CD4-positive, alpha-beta memory T cell (primary cell): ENCODE measurements around the gene UNC5CL. TPM values are rescaled to one million over a fixed set of nuclear protein-coding genes. Genes with fewer than 3 reads are reported as not detected.
"Not testable (repeated sequence)": the region's sequence is repeated elsewhere in the genome, so short reads cannot be mapped to it uniquely, and the experiment has no call there.

ENCODE experiments used
- CTCF ChIA-PET: fragments of 350-600 bp; sonication (Branson Sonifier 250); formaldehyde crosslinking; loops from one replicate; lab custom pipeline; 2021; ENCODE audit warnings: inconsistent platforms; ENCODE audit not compliant: partially characterized antibody; lab: Charles Lee
- POLR2A ChIA-PET: fragments of 350-600 bp; sonication (Branson Sonifier 250); formaldehyde crosslinking; loops from one replicate; lab custom pipeline; 2021; ENCODE audit not compliant: partially characterized antibody; lab: Charles Lee
- DNase-seq, 5 donors: peaks; one replicate each; pipeline versions ENCODE4 v3.0.0 to v3.0.0-alpha.2; 2020 to 2022; ENCODE audit warnings: mixed read lengths in 1 of 5
- H3K27ac ChIP-seq: one replicate; pipeline ENCODE4 v1.7.0; 2013; ENCODE audit warnings: low read depth, low read length
- H3K27me3 ChIP-seq: 2 replicates; pipeline ENCODE4 v1.7.0; 2013; ENCODE audit warnings: mild to moderate bottlenecking, low read length, moderate library complexity; ENCODE audit not compliant: insufficient read depth
- H3K36me3 ChIP-seq: 2 replicates; pipeline ENCODE4 v1.7.0; 2013; ENCODE audit warnings: mild to moderate bottlenecking, low read length, moderate library complexity; ENCODE audit not compliant: insufficient read depth
- H3K4me1 ChIP-seq: 2 replicates; pipeline ENCODE4 v1.7.0; 2013; ENCODE audit warnings: mild to moderate bottlenecking, low read length, moderate library complexity; ENCODE audit not compliant: insufficient read depth
- H3K4me3 ChIP-seq, 2 donors: one replicate each; pipeline ENCODE4 v1.7.0; 2013; ENCODE audit warnings: low read length in 2 of 2, mild to moderate bottlenecking in 1 of 2
- H3K9me3 ChIP-seq, 2 donors: one replicate each; pipeline ENCODE4 v1.7.0; 2013; ENCODE audit warnings: low read length in 2 of 2, control low read depth in 1 of 2; ENCODE audit not compliant: control insufficient read depth in 1 of 2
- H3K27ac Mint-ChIP-seq, 7 donors: one replicate each; pipeline ENCODE4 v1.8.0; 2020 to 2021; ENCODE audit warnings: mixed read lengths in 7 of 7, mild to moderate bottlenecking in 6 of 7, inconsistent platforms in 3 of 7, moderate library complexity in 3 of 7
- H3K27me3 Mint-ChIP-seq, 2 donors: one replicate each; pipeline ENCODE4 v1.8.0; 2020 to 2021; ENCODE audit warnings: mixed read lengths in 2 of 2
- H3K36me3 Mint-ChIP-seq, 2 donors: one replicate each; pipeline ENCODE4 v1.8.0; 2020 to 2021; ENCODE audit warnings: mixed read lengths in 2 of 2, inconsistent platforms in 1 of 2, mild to moderate bottlenecking in 1 of 2
- H3K4me1 Mint-ChIP-seq, 4 donors: one replicate each; pipeline ENCODE4 v1.8.0; 2020 to 2021; ENCODE audit warnings: mixed read lengths in 4 of 4, mild to moderate bottlenecking in 1 of 4
- H3K4me3 Mint-ChIP-seq, 8 donors: one replicate each; pipeline ENCODE4 v1.8.0; 2020 to 2021; ENCODE audit warnings: mixed read lengths in 8 of 8, mild to moderate bottlenecking in 7 of 8, moderate library complexity in 6 of 8, inconsistent platforms in 3 of 8
- H3K9me3 Mint-ChIP-seq, 8 donors: one replicate each; pipeline ENCODE4 v1.8.0; 2020 to 2021; ENCODE audit warnings: mixed read lengths in 8 of 8, mild to moderate bottlenecking in 5 of 8, inconsistent platforms in 3 of 8, moderate library complexity in 1 of 8
- intact Hi-C: fragments of 100-400 bp; cut with micrococcal nuclease; formaldehyde crosslinking; loops from one replicate; pipeline ENCODE4 v1.15.1; 2023
- polyA plus RNA-seq, 2 donors: library from polyadenylated mRNA; unstranded; fragments of 300-500 nt; fragmentation: Illumina TruSeq; gene quantifications; one replicate each; pipeline ENCODE4 v1.2.3, GENCODE V29; 2021
- total RNA-seq, 2 experiments: library from RNA; stranded (reverse); gene quantifications; one replicate each; pipeline ENCODE4 v1.2.3, GENCODE V29; 2021

UNC5CL gene
- total and polyA plus RNA-seq, 4 experiments from 2014 or later: 0.13 to 6.4 (median 3.5) TPM

DNA sequence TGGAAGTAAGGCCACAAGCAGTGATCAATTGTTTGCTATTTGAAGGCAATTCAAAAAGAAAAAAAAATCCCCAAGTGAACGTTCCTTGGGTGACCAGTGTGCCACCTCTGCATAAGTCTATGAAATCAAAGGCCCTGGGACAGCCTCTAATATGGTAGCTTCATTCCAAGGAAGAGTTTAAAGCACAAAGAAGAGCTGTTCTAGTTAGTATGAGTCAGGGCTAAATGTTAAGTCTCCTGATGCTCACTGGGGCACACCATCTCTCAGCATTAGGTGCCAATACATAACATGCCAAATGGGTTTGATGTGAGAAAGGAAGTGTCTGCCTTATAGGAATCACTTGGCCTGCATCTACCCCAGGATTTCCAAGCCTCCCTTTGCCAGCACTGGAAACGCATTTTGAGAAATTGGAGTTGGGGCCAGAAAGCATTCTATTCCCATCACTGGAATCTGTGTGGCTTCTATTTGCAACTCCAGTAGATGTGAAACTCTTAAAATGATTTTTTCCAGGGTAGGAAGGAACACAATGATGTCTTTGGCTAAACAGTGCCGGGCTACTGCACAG lies 13.0 kb downstream of the UNC5CL start:
- H3K27ac Mint-ChIP-seq: peak overlapping the region in 5 of 7 donors; percentile 18 to 70 (median 27)
- Histone ChIP-seq H3K4me3 (no peak overlapping the region), H3K27me3 (no peaks in the 10 kb centered on the region), H3K36me3 (no peaks in the 10 kb centered on the region), H3K9me3 (no peaks in the 10 kb centered on the region), H3K4me1 (peaks cover 25% of the 10 kb centered on the region), H3K27ac (no peak overlapping the region)
- peaks cover 18 to 22% (median 19%) of the 10 kb centered on the region in 4 donors for H3K4me1 Mint-ChIP-seq
- peak overlapping the region in 3 of 8 donors; percentile 33 to 47 (median 34) for H3K4me3 Mint-ChIP-seq
- intact Hi-C loops: no loop called here
- DNase-seq: no peak
- H3K9me3 Mint-ChIP-seq: no peaks in the 10 kb centered on the region
- POLR2A ChIA-PET: no interaction called here
- H3K27me3 Mint-ChIP-seq: no peaks in the 10 kb centered on the region
- H3K36me3 Mint-ChIP-seq: no peaks in the 10 kb centered on the region
- CTCF ChIA-PET: interaction anchor here (1.7 to 6.5 kb wide), 8 partner anchors 11 to 50 kb away, joined by 3 to 88 read pairs (median 32); partner anchors contain the start of genes TSPO2 and UNC5CL

DNA sequence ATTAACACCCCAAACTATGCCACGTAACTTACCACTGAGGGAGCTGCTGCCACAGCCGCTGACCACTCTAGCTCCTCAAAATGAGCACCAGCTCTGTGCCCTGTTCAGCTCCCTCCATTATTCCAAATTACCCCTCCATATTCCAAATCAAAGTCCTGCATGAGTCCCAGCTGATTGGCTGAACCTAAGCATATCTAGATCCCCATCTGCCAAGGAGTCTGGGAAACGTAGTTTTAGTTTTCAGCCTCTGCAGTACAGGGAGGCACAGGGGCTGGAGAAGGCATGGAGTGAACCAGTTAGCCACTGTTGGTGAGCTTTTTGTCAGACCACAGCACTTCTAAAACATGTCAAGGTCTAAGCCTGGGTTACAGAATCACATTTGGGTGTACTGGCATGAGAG lies 15.9 kb downstream of the UNC5CL start:
- Histone ChIP-seq H3K4me3 (no peak overlapping the region), H3K4me1 (peaks cover 13% of the 10 kb centered on the region), H3K36me3 (no peaks in the 10 kb centered on the region), H3K27me3 (no peaks in the 10 kb centered on the region), H3K9me3 (no peaks in the 10 kb centered on the region), H3K27ac (no peak overlapping the region)
- CTCF ChIA-PET: interaction anchor here (1.1 to 1.8 kb wide), 3 partner anchors 13 to 17 kb away, joined by 3 to 6 read pairs (median 5); partner anchors contain the start of gene UNC5CL
- Mint-ChIP-seq H3K4me3 (no peak overlapping the region), H3K27me3 (no peaks in the 10 kb centered on the region), H3K27ac (no peak overlapping the region), H3K4me1 (peaks cover 9 to 11% (median 10%) of the 10 kb centered on the region in 4 donors), H3K9me3 (peaks cover 0 to 5% (median 0%) of the 10 kb centered on the region in 8 donors), H3K36me3 (peaks cover 0 to 3% of the 10 kb centered on the region in 2 donors)
- POLR2A ChIA-PET: no interaction called here
- DNase-seq: no peak
- intact Hi-C loops: no loop called here

GRCh38 chr6:41022294-41022693 lies 16.7 kb downstream of the UNC5CL start:
- no peak for DNase-seq
- Mint-ChIP-seq H3K9me3 (peaks cover 0 to 5% (median 0%) of the 10 kb centered on the region in 8 donors), H3K36me3 (peaks cover 0 to 4% of the 10 kb centered on the region in 2 donors), H3K27me3 (no peaks in the 10 kb centered on the region), H3K4me1 (peaks cover 3 to 4% (median 4%) of the 10 kb centered on the region in 4 donors), H3K4me3 (no peak overlapping the region), H3K27ac (no peak overlapping the region)
- Histone ChIP-seq H3K4me1 (peaks cover 5% of the 10 kb centered on the region), H3K4me3 (no peak overlapping the region), H3K27me3 (no peaks in the 10 kb centered on the region), H3K36me3 (no peaks in the 10 kb centered on the region), H3K9me3 (no peaks in the 10 kb centered on the region), H3K27ac (no peak overlapping the region)
- intact Hi-C loops: no loop called here
- POLR2A ChIA-PET: no interaction called here
- CTCF ChIA-PET: interaction anchor here (1.6 to 1.8 kb wide), 2 partner anchors 14 to 18 kb away, joined by 5 to 6 read pairs; partner anchors contain the start of gene UNC5CL

GRCh38 chr6:41021832-41022231 lies 17.2 kb downstream of the UNC5CL start:
- Mint-ChIP-seq H3K27me3 (no peaks in the 10 kb centered on the region), H3K36me3 (peaks cover 0 to 4% of the 10 kb centered on the region in 2 donors), H3K4me1 (no peaks in the 10 kb centered on the region), H3K9me3 (peaks cover 0 to 5% (median 0%) of the 10 kb centered on the region in 8 donors), H3K4me3 (no peak overlapping the region), H3K27ac (no peak overlapping the region)
- H3K27ac ChIP-seq: no peak overlapping the region
- intact Hi-C loops: no loop called here
- peaks cover under 1% of the 10 kb centered on the region for H3K4me1 ChIP-seq
- no peaks in the 10 kb centered on the region for H3K27me3 ChIP-seq
- H3K36me3 ChIP-seq: no peaks in the 10 kb centered on the region
- ChIA-PET POLR2A (no interaction called here), CTCF (interaction anchor here (1.6 to 1.8 kb wide), 2 partner anchors 13 to 18 kb away, joined by 5 to 6 read pairs; partner anchors contain the start of gene UNC5CL)
- DNase-seq: no peak
- no peak overlapping the region for H3K4me3 ChIP-seq
- H3K9me3 ChIP-seq: no peaks in the 10 kb centered on the region

DNA sequence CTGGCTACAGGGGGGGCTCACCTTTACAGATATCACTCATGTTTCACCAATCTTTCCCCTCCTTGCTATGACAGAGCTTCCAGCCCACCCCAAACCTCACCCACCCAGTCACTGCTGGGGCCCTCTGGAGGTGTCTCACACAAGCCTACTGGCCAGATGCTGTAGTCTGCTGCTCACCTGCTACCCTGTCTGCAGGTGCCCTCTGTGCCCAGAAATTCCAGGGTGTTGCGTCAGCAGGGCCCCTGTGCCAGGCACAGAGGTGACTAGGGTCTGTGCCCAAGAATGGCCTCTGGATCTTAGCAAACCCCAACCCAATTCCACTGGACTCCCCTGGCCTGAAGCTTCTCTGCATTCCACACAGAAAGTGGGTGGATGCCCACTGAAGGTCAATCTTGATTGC lies 21.4 kb downstream of the UNC5CL start:
- no peaks in the 10 kb centered on the region for H3K27me3 ChIP-seq
- no peaks in the 10 kb centered on the region for H3K9me3 ChIP-seq
- ChIA-PET POLR2A (interaction anchor here (1.1 kb wide), 1 partner anchor 24 kb away, joined by 3 read pairs; no protein-coding TSS in a partner anchor), CTCF (interaction anchor here (0.8 to 4.2 kb wide), 2 partner anchors 10 kb away, joined by 3 to 29 read pairs; no protein-coding TSS in a partner anchor)
- H3K9me3 Mint-ChIP-seq: peaks cover 0 to 5% (median under 1%) of the 10 kb centered on the region in 8 donors
- no peaks in the 10 kb centered on the region for H3K36me3 ChIP-seq
- intact Hi-C loops: no loop called here
- no peak for DNase-seq
- H3K4me3 ChIP-seq: no peak overlapping the region
- H3K4me3 Mint-ChIP-seq: no peak overlapping the region
- peaks cover 0 to 2% of the 10 kb centered on the region in 2 donors for H3K27me3 Mint-ChIP-seq
- H3K36me3 Mint-ChIP-seq: peaks cover 0 to 11% of the 10 kb centered on the region in 2 donors
- no peak overlapping the region for H3K27ac Mint-ChIP-seq
- H3K4me1 Mint-ChIP-seq: no peaks in the 10 kb centered on the region
- H3K27ac ChIP-seq: no peak overlapping the region
- no peaks in the 10 kb centered on the region for H3K4me1 ChIP-seq

DNA sequence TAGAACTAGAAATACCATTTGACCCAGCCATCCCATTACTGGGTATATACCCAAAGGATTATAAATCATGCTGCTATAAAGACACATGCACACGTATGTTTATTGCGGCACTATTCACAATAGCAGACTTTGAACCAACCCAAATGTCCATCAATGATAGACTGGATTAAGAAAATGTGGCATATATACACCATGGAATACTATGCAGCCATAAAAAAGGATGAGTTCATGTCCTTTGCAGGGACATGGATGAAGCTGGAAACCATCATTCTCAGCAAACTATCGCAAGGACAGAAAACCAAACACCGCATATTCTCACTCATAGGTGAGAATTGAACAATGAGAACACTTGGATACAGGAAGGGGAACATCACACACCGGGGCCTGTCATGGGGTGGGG lies 23.2 kb downstream of the UNC5CL start:
- H3K36me3 ChIP-seq, H3K4me1 Mint-ChIP-seq, H3K9me3 Mint-ChIP-seq, H3K4me3 ChIP-seq, H3K27me3 ChIP-seq, H3K27ac ChIP-seq, intact Hi-C loops, H3K9me3 ChIP-seq, H3K27ac Mint-ChIP-seq, H3K4me3 Mint-ChIP-seq, H3K4me1 ChIP-seq, DNase-seq, POLR2A ChIA-PET, H3K27me3 Mint-ChIP-seq: not testable (repeated sequence)
- CTCF ChIA-PET: interaction anchor here (1.5 to 9.5 kb wide), 2 partner anchors 11 to 17 kb away, joined by 8 to 88 read pairs; no protein-coding TSS in a partner anchor
- H3K36me3 Mint-ChIP-seq: peaks cover 0 to 13% of the 10 kb centered on the region in 2 donors

- no peak overlapping the region for H3K4me3 ChIP-seq
- H3K27me3 Mint-ChIP-seq: peaks cover 2 to 4% of the 10 kb centered on the region in 2 donors
- POLR2A ChIA-PET: no interaction called here
- intact Hi-C loops: no loop called here
- H3K36me3 Mint-ChIP-seq: peaks cover 0 to 15% of the 10 kb centered on the region in 2 donors
- H3K27ac ChIP-seq: no peak overlapping the region
- H3K27me3 ChIP-seq: no peaks in the 10 kb centered on the region
- no peaks in the 10 kb centered on the region for H3K9me3 ChIP-seq
- no peak overlapping the region for H3K4me3 Mint-ChIP-seq
- CTCF ChIA-PET: interaction anchor here (0.8 to 9.5 kb wide), 6 partner anchors 11 to 55 kb away, joined by 3 to 88 read pairs (median 6); no protein-coding TSS in a partner anchor
- H3K36me3 ChIP-seq: no peaks in the 10 kb centered on the region
- H3K4me1 ChIP-seq: no peaks in the 10 kb centered on the region
- no peak for DNase-seq
- no peak overlapping the region for H3K27ac Mint-ChIP-seq
- H3K9me3 Mint-ChIP-seq: peaks cover 0 to 5% (median under 1%) of the 10 kb centered on the region in 8 donors
- H3K4me1 Mint-ChIP-seq: no peaks in the 10 kb centered on the region
Observed at GRCh38 chr6:41014780-41015179, 24.2 kb downstream of the UNC5CL start.
